A673 (cell line): ENCODE measurements around the gene CCBE1.

Source experiments
- EZH2 ChIP-seq: fragments of 200-600 bp; sonication (generic); IDR thresholded peaks from 2 replicates; pipeline ENCODE4 v1.6.1; 2017; ENCODE audit warnings: borderline replicate concordance, low read depth, mild to moderate bottlenecking, mixed read lengths, antibody characterized with exemption, low read length; ENCODE audit not compliant: poor library complexity, severe bottlenecking
- TF ChIP-seq, protein P1 (sequence below): fragments of 300-800, 200-600 bp; sonication (generic); conservative IDR thresholded peaks from 2 replicates; pipeline ENCODE4 v1.5.1; 2017; ENCODE audit warnings: low read depth, mild to moderate bottlenecking, antibody characterized with exemption, low read length, moderate library complexity, mixed read lengths

DNA sequence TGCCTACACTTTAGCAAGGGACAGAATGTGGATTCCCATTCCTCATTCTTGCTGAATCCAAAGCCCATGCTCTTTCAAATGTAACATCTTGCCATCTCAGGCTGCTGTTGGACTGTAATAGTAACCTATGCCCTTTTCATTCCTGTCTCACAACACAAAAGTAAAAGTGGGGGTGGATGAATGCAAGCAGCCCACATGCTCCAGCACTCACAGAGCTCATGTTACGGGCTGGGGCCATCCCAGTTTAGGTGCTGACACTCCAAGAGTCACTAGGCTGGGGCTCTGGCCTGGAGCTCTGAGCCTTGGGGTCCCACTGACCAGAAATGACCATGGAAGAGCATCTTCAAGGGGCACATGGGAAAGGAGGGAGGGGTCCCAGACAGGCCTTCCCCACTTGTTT lies 47.6 kb downstream of the CCBE1 start:
- TF ChIP-seq, protein P1, sequence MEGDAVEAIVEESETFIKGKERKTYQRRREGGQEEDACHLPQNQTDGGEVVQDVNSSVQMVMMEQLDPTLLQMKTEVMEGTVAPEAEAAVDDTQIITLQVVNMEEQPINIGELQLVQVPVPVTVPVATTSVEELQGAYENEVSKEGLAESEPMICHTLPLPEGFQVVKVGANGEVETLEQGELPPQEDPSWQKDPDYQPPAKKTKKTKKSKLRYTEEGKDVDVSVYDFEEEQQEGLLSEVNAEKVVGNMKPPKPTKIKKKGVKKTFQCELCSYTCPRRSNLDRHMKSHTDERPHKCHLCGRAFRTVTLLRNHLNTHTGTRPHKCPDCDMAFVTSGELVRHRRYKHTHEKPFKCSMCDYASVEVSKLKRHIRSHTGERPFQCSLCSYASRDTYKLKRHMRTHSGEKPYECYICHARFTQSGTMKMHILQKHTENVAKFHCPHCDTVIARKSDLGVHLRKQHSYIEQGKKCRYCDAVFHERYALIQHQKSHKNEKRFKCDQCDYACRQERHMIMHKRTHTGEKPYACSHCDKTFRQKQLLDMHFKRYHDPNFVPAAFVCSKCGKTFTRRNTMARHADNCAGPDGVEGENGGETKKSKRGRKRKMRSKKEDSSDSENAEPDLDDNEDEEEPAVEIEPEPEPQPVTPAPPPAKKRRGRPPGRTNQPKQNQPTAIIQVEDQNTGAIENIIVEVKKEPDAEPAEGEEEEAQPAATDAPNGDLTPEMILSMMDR = no peak
- no peak for TF ChIP-seq EZH2
